Measurements from ENCODE around the gene ADPGK. TPM values are rescaled to one million over a fixed set of nuclear protein-coding genes. Genes with fewer than 3 reads are reported as not detected.

Gene ADPGK
- total RNA-seq, 2 experiments from 2014 or later: 66.0 to 69.9 TPM

Other genes with a start within 250 kb of the ADPGK start
- not detected for gene GOLGA6B, start 129.1 kb downstream of the ADPGK start, total RNA-seq
- under 1 TPM in 1 of 2 experiments, not detected in 1; 0.26 TPM for gene HIGD2B, start 97.6 kb downstream of the ADPGK start, total RNA-seq
- 10 to 100 TPM; 11.4 to 13.6 TPM for gene BBS4, start 97.6 kb downstream of the ADPGK start, total RNA-seq